NB4 (cell line): ENCODE results near the gene TAF1B.

ENCODE experiments used
- DNase-seq: peaks from one replicate; pipeline ENCODE4 v3.0.0; 2010; ENCODE audit warnings: low read depth
- H3K4me3 ChIP-seq: one replicate; pipeline ENCODE4 v1.5.1; 2011; ENCODE audit warnings: mild to moderate bottlenecking, low read depth, low read length, moderate library complexity
- CTCF ChIP-seq: IDR thresholded peaks from one replicate; pipeline ENCODE4 v1.5.1; 2012; ENCODE audit warnings: low read depth, low read length
- MYC ChIP-seq: IDR thresholded peaks from 2 replicates; pipeline ENCODE4 v1.6.1; 2011; ENCODE audit warnings: low read depth, low read length
- POLR2A ChIP-seq: IDR thresholded peaks from 2 replicates; pipeline ENCODE4 v1.6.1; 2011; ENCODE audit warnings: mild to moderate bottlenecking; ENCODE audit not compliant: insufficient read length; ENCODE audit errors: extremely low read depth
- TF ChIP-seq, protein P1 (sequence below): IDR thresholded peaks from 2 replicates; pipeline ENCODE4 v1.6.1; 2011; ENCODE audit warnings: low read depth, low read length

TAF1B gene

DNA sequence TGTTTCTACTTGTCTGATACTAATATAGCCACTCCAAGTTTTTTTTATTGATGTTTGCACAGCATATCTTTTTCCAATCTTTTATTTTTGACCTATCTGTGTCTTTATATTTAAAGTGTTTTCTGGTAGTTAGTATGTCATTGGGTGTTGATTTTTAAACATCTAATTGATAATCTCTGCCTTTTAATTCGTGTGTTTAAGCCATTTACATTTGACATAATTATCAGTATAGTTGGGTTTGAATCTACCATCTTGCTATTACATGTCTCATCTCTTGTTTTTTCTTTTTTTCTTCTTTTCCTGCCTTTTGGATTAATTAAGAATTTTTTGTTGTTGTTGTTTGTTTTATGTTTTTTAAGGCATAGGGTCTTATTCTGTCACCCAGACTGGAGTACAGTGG is 44.2 kb downstream of the TAF1B start:
- TF ChIP-seq CTCF (no peak), MYC (no peak), POLR2A (no peak)
- TF ChIP-seq, protein P1, sequence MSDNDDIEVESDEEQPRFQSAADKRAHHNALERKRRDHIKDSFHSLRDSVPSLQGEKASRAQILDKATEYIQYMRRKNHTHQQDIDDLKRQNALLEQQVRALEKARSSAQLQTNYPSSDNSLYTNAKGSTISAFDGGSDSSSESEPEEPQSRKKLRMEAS, result no peak
- no peak for DNase-seq
- no peak overlapping the region for H3K4me3 ChIP-seq

GRCh38 chr2:9889812-9890261 is 46.6 kb downstream of the TAF1B start:
- no peak for TF ChIP-seq MYC
- TF ChIP-seq, protein P1, result no peak
- TF ChIP-seq CTCF, result no peak
- no peak for TF ChIP-seq POLR2A
- no peak for DNase-seq
- no peak overlapping the region for H3K4me3 ChIP-seq

DNA sequence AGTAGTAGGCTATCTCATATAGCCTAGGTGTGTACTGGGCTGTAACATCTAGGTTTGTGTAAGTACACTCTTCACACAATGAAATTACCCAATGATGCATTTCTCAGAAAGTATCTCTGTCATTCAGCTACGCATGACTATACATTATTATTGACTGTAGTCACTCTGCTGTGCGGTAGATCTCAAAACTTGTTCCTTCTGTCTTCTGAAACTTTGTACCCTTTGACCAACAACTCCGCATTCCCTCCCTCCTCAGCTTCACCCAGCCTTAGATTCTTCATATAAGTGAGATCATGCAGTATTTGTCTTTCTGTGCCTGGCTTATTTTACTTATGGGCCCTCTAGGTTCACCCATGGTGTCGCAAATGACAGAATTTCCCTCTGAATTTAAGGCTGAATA is 49.0 kb downstream of the TAF1B start:
- no peak for DNase-seq
- no peak overlapping the region for H3K4me3 ChIP-seq
- TF ChIP-seq POLR2A (no peak), MYC (no peak), CTCF (no peak)
- TF ChIP-seq, protein P1, result no peak

DNA sequence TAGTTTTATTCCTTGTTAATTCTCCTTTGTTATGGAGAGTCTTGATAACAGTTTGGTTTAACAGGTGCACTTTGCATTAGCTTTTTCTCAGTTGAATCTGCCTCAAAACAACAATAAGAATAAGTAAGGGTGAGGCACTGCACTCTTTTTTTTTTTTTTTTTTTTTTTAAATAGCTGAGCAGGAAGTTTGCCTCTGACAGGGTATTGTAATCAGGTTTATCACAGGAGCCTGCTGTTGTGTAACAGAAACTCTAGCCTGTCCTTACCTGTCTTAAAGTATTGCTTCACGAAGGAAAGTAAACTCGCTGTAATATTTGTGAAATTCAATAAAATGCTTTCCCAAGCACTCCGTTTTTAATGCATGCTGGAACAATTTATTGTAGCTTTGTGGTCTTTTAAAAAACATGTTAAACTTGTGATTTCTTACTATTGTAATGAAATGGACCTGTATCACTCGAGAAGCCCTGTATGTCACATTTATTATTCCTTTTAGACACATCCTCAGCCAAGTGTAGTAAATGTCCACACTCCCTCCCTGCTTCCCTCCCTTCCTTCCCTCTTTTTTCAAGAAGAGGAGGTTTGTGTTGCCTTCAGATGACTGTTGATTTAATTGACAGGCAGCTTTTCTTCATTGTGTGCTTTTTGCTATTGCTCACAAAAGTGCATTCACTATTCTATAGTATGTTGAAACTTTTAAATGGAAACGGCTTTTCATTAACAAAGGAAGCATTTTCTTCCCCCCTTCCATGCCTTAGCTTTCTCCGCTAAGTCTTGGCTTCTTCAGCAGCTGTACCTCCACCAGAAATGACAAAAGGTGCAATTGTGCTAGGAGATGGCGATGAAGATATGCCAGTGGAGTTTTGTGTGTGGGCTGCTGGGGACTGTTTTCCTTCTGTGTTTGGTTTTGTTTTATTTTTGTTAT is 52.7 kb downstream of the TAF1B start:
- no peak for DNase-seq
- no peak for TF ChIP-seq MYC
- no peak for TF ChIP-seq POLR2A
- TF ChIP-seq, protein P1, result no peak
- TF ChIP-seq CTCF, result no peak
- H3K4me3 ChIP-seq, result no peak overlapping the region

DNA sequence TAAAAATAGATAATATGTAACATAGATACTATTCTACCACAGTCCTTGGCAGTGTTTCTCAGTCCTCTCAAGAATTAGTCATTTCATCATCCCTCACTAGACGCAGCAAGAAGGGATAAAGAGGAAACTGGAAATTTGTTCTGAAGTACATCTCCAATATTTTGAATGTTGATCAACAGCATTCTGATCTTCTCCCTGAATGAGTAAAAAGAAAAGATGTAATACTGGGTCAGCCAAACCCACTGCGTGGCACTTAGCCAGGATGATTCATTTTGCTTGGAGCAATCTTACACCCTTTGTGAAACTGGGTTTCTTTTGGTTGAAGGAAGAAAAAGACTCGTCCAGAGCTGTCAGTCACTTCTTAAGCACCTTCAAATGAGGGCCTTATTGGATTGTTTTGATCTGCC is 54.1 kb downstream of the TAF1B start:
- peak; percentile 38 for DNase-seq
- TF ChIP-seq POLR2A, result no peak
- TF ChIP-seq MYC, result no peak
- TF ChIP-seq CTCF, result no peak
- TF ChIP-seq, protein P1, result no peak
- no peak overlapping the region for H3K4me3 ChIP-seq
